Measurements from ENCODE around the gene PIEZO1.
"Not testable (repeated sequence)": the region's sequence is repeated elsewhere in the genome, so short reads cannot be mapped to it uniquely, and the experiment has no call there.

The PIEZO1 gene

GRCh38 chr16:88780142-88781062 is 4.6 kb downstream of the PIEZO1 start:
- no peak for DNase-seq

GRCh38 chr16:88779406-88780141 is 5.4 kb downstream of the PIEZO1 start:
- DNase-seq = no peak

- DNase-seq = no peak
Observed at GRCh38 chr16:88778541-88779065, 6.4 kb downstream of the PIEZO1 start.

- no peak for DNase-seq
Observed at GRCh38 chr16:88778271-88778525, 6.8 kb downstream of the PIEZO1 start.

GRCh38 chr16:88777471-88778270 is 7.3 kb downstream of the PIEZO1 start:
- DNase-seq = no peak

GRCh38 chr16:88775825-88776224 is 9.2 kb downstream of the PIEZO1 start:
- DNase-seq = no peak

- no peak for DNase-seq
Observed at GRCh38 chr16:88774544-88775393, 10.3 kb downstream of the PIEZO1 start.

GRCh38 chr16:88773812-88774291 is 11.2 kb downstream of the PIEZO1 start:
- no peak for DNase-seq

GRCh38 chr16:88772871-88773811 is 11.9 kb downstream of the PIEZO1 start:
- DNase-seq = no peak

GRCh38 chr16:88771781-88772180 is 13.2 kb downstream of the PIEZO1 start:
- DNase-seq = not testable (repeated sequence)

- no peak for DNase-seq
Observed at GRCh38 chr16:88771294-88771772, 13.7 kb downstream of the PIEZO1 start.

- no peak for DNase-seq
Observed at GRCh38 chr16:88770461-88771293, 14.3 kb downstream of the PIEZO1 start.

GRCh38 chr16:88769617-88770460 is 15.2 kb downstream of the PIEZO1 start:
- no peak for DNase-seq

GRCh38 chr16:88768071-88768783 is 16.8 kb downstream of the PIEZO1 start:
- DNase-seq = no peak

GRCh38 chr16:88767546-88768070 is 17.4 kb downstream of the PIEZO1 start:
- DNase-seq = no peak

GRCh38 chr16:88766975-88767374 is 18.0 kb downstream of the PIEZO1 start:
- DNase-seq = no peak

GRCh38 chr16:88764913-88765349 is 20.1 kb downstream of the PIEZO1 start:
- no peak for DNase-seq

- no peak for DNase-seq
Observed at GRCh38 chr16:88764080-88764479, 20.9 kb downstream of the PIEZO1 start.
